Adipocyte (in vitro differentiated cells): Measurements from ENCODE around the gene NF2.

ENCODE experiments used
- DNase-seq: peaks from one replicate; pipeline ENCODE4 v3.0.0-alpha.2; 2015; ENCODE audit warnings: low read depth
- H3K27me3 ChIP-seq: replicated peaks from 2 replicates; pipeline ENCODE4 v1.7.0; 2013; ENCODE audit warnings: mild to moderate bottlenecking, low read length, moderate library complexity; ENCODE audit not compliant: control insufficient read depth, insufficient read depth
- H3K36me3 ChIP-seq: 2 replicates; pipeline ENCODE4 v1.7.0; 2013; ENCODE audit warnings: low read length, mild to moderate bottlenecking, moderate library complexity; ENCODE audit not compliant: control insufficient read depth, insufficient read depth, severe bottlenecking
- H3K4me1 ChIP-seq: 2 replicates; pipeline ENCODE4 v1.7.0; 2013; ENCODE audit warnings: mild to moderate bottlenecking, low read length, moderate library complexity; ENCODE audit not compliant: control insufficient read depth, insufficient read depth
- H3K4me3 ChIP-seq: 2 replicates; pipeline ENCODE4 v1.7.0; 2013; ENCODE audit warnings: mild to moderate bottlenecking, low read length, moderate library complexity
- H3K9ac ChIP-seq: 2 replicates; pipeline ENCODE4 v1.7.0; 2013; ENCODE audit warnings: mild to moderate bottlenecking, low read length, moderate library complexity
- H3K9me3 ChIP-seq: 2 replicates; pipeline ENCODE4 v1.7.0; 2013; ENCODE audit warnings: mild to moderate bottlenecking, low read length, moderate library complexity; ENCODE audit not compliant: control insufficient read depth

Gene NF2

GRCh38 chr22:29623059-29623458 is 19.6 kb downstream of the NF2 start:
- H3K9ac ChIP-seq: no peak overlapping the region
- no peak for DNase-seq
- no peaks in the 10 kb centered on the region for H3K36me3 ChIP-seq
- no peaks in the 10 kb centered on the region for H3K9me3 ChIP-seq
- peaks cover 72% of the 10 kb centered on the region for H3K4me1 ChIP-seq
- no peak overlapping the region for H3K4me3 ChIP-seq
- no peaks in the 10 kb centered on the region for H3K27me3 ChIP-seq

- no peaks in the 10 kb centered on the region for H3K9me3 ChIP-seq
- peaks cover 66% of the 10 kb centered on the region for H3K4me1 ChIP-seq
Observed at GRCh38 chr22:29623553-29624169, 20.2 kb downstream of the NF2 start.

GRCh38 chr22:29625090-29625825 is 21.8 kb downstream of the NF2 start:
- peak overlapping the region; percentile 66 for H3K4me3 ChIP-seq
- peak; percentile 91 for DNase-seq
- H3K4me1 ChIP-seq: peaks cover 64% of the 10 kb centered on the region
- H3K9me3 ChIP-seq: no peaks in the 10 kb centered on the region
- no peaks in the 10 kb centered on the region for H3K36me3 ChIP-seq
- peak overlapping the region; percentile 74 for H3K9ac ChIP-seq
- no peaks in the 10 kb centered on the region for H3K27me3 ChIP-seq

More at GRCh38 chr22:29623553-29624169, 20.2 kb downstream of the NF2 start:
- DNase-seq: no peak
- no peaks in the 10 kb centered on the region for H3K27me3 ChIP-seq
- no peak overlapping the region for H3K9ac ChIP-seq
- H3K4me3 ChIP-seq: no peak overlapping the region
- H3K36me3 ChIP-seq: no peaks in the 10 kb centered on the region

GRCh38 chr22:29626497-29627195 is 23.2 kb downstream of the NF2 start:
- Histone ChIP-seq H3K27me3 (no peaks in the 10 kb centered on the region), H3K4me3 (peak overlapping the region; percentile 66), H3K9ac (peak overlapping the region; percentile 74), H3K4me1 (peaks cover 58% of the 10 kb centered on the region), H3K36me3 (no peaks in the 10 kb centered on the region), H3K9me3 (no peaks in the 10 kb centered on the region)
- DNase-seq: peak; percentile 96

GRCh38 chr22:29627196-29627535 is 23.7 kb downstream of the NF2 start:
- no peak overlapping the region for H3K4me3 ChIP-seq
- DNase-seq: no peak
- H3K4me1 ChIP-seq: peaks cover 53% of the 10 kb centered on the region
- peak overlapping the region; percentile 3 for H3K9ac ChIP-seq
- H3K9me3 ChIP-seq: no peaks in the 10 kb centered on the region
- H3K36me3 ChIP-seq: no peaks in the 10 kb centered on the region
- no peaks in the 10 kb centered on the region for H3K27me3 ChIP-seq

GRCh38 chr22:29628996-29629902 is 25.8 kb downstream of the NF2 start:
- no peak for DNase-seq
- H3K9me3 ChIP-seq: no peaks in the 10 kb centered on the region

GRCh38 chr22:29629903-29630516 is 26.6 kb downstream of the NF2 start:
- no peak overlapping the region for H3K9ac ChIP-seq
- H3K4me3 ChIP-seq: no peak overlapping the region
- no peak for DNase-seq
- no peaks in the 10 kb centered on the region for H3K36me3 ChIP-seq
- H3K9me3 ChIP-seq: no peaks in the 10 kb centered on the region
- no peaks in the 10 kb centered on the region for H3K27me3 ChIP-seq
- H3K4me1 ChIP-seq: peaks cover 41% of the 10 kb centered on the region

More at GRCh38 chr22:29628996-29629902, 25.8 kb downstream of the NF2 start:
- peaks cover 45% of the 10 kb centered on the region for H3K4me1 ChIP-seq
- no peak overlapping the region for H3K9ac ChIP-seq
- no peaks in the 10 kb centered on the region for H3K36me3 ChIP-seq
- no peaks in the 10 kb centered on the region for H3K27me3 ChIP-seq
- H3K4me3 ChIP-seq: no peak overlapping the region

- no peaks in the 10 kb centered on the region for H3K36me3 ChIP-seq
- H3K4me3 ChIP-seq: no peak overlapping the region
- no peaks in the 10 kb centered on the region for H3K9me3 ChIP-seq
- H3K27me3 ChIP-seq: no peaks in the 10 kb centered on the region
- peaks cover 31% of the 10 kb centered on the region for H3K4me1 ChIP-seq
- no peak overlapping the region for H3K9ac ChIP-seq
- DNase-seq: no peak
Observed at GRCh38 chr22:29630987-29631386, 27.6 kb downstream of the NF2 start.

GRCh38 chr22:29631725-29632124 is 28.3 kb downstream of the NF2 start:
- DNase-seq: no peak
- Histone ChIP-seq H3K9me3 (no peaks in the 10 kb centered on the region), H3K4me3 (no peak overlapping the region), H3K9ac (no peak overlapping the region), H3K36me3 (no peaks in the 10 kb centered on the region), H3K4me1 (peaks cover 24% of the 10 kb centered on the region), H3K27me3 (no peaks in the 10 kb centered on the region)

GRCh38 chr22:29632672-29633071 is 29.2 kb downstream of the NF2 start:
- Histone ChIP-seq H3K4me3 (no peak overlapping the region), H3K36me3 (peaks cover 2% of the 10 kb centered on the region), H3K4me1 (peaks cover 18% of the 10 kb centered on the region), H3K27me3 (no peaks in the 10 kb centered on the region), H3K9ac (no peak overlapping the region), H3K9me3 (no peaks in the 10 kb centered on the region)
- no peak for DNase-seq
